B cell (primary cell): Measurements from ENCODE around the gene TLR3. TPM values are rescaled to one million over a fixed set of nuclear protein-coding genes. Genes with fewer than 3 reads are reported as not detected.

Source experiments
- ATAC-seq: fragments of 200-7000 bp; cut with Tn5 transposase; one replicate; pipeline ENCODE4 v1.10.0; 2021; ENCODE audit warnings: low read depth, mild to moderate bottlenecking, moderate number of reproducible peaks, moderate library complexity
- CTCF ChIA-PET: fragments of 350-600 bp; sonication (Branson Sonifier 250); formaldehyde crosslinking; loops from one replicate; lab custom pipeline; 2021; ENCODE audit warnings: antibody characterized with exemption, inconsistent platforms; lab: Charles Lee
- POLR2A ChIA-PET: fragments of 350-600 bp; sonication (Branson Sonifier 250); formaldehyde crosslinking; loops from one replicate; lab custom pipeline; 2021; ENCODE audit warnings: antibody characterized with exemption; lab: Charles Lee
- DNase-seq: peaks from one replicate; pipeline ENCODE4 v3.0.0; 2013
- H2AFZ ChIP-seq: 2 replicates; pipeline ENCODE4 v1.6.1; 2012; ENCODE audit warnings: mild to moderate bottlenecking, low read depth, low read length; ENCODE audit not compliant: insufficient read depth, poor library complexity, severe bottlenecking
- H3K27ac ChIP-seq, 2 donors: 1 replicate in 1 of 2; 2 replicates in 1 of 2; pipeline ENCODE4 v1.5.1; 2012 to 2013; ENCODE audit warnings: low read length in 2 of 2, mild to moderate bottlenecking in 2 of 2, moderate library complexity in 1 of 2
- H3K27me3 ChIP-seq, 4 experiments: fragments of 200-600 bp in 1 of 4; sonication (generic) in 1 of 4; replicated peaks in 1 of 4; 1 replicate in 2 of 4; 2 replicates in 2 of 4; pipeline versions ENCODE4 v1.6.1 to v1.7.0; 2013 to 2016; ENCODE audit warnings: low read length in 3 of 4, mild to moderate bottlenecking in 2 of 4, mixed read lengths in 1 of 4, moderate library complexity in 1 of 4; ENCODE audit not compliant: insufficient read depth in 4 of 4, control insufficient read depth in 3 of 4; ENCODE audit errors: control extremely low read depth in 1 of 4
- H3K36me3 ChIP-seq, 2 experiments: replicated peaks in 1 of 2; 1 replicate in 1 of 2; 2 replicates in 1 of 2; pipeline versions ENCODE4 v1.6.1 to v1.7.1; 2013; ENCODE audit warnings: low read length in 1 of 2; ENCODE audit not compliant: insufficient read depth in 2 of 2, control insufficient read depth in 1 of 2; ENCODE audit errors: control extremely low read depth in 1 of 2, extremely low read depth in 1 of 2
- H3K4me1 ChIP-seq, 2 donors: fragments of 200-600 bp in 1 of 2; sonication (generic) in 1 of 2; 1 replicate in 1 of 2; 2 replicates in 1 of 2; pipeline versions ENCODE4 v1.5.1 to v1.6.1; 2013 to 2017; ENCODE audit warnings: low read length in 2 of 2; ENCODE audit not compliant: control insufficient read depth in 2 of 2, insufficient read depth in 2 of 2
- H3K4me2 ChIP-seq: replicated peaks from 2 replicates; pipeline ENCODE3; 2012; ENCODE audit warnings: mild to moderate bottlenecking, low read depth, low read length; ENCODE audit not compliant: poor library complexity, severe bottlenecking
- H3K4me3 ChIP-seq, 5 experiments: fragments of 200-600 bp in 1 of 5; sonication (generic) in 1 of 5; 1 replicate in 3 of 5; 2 replicates in 2 of 5; pipeline versions ENCODE4 v1.5.1 to v1.7.0; 2011 to 2016; ENCODE audit warnings: low read length in 4 of 5, mild to moderate bottlenecking in 4 of 5, low read depth in 2 of 5, control low read depth in 1 of 5, moderate library complexity in 1 of 5; ENCODE audit not compliant: insufficient read depth in 1 of 5; ENCODE audit errors: control extremely low read depth in 1 of 5, extremely low read depth in 1 of 5
- H3K79me2 ChIP-seq: fragments of 200-600 bp; sonication (generic); one replicate; pipeline ENCODE4 v1.6.0; 2016; ENCODE audit warnings: low read length; ENCODE audit not compliant: control insufficient read depth, insufficient read depth
- H3K9ac ChIP-seq: fragments of 200-600 bp; sonication (generic); 2 replicates; pipeline ENCODE4 v1.6.1; 2017; ENCODE audit warnings: mild to moderate bottlenecking, low read length, moderate library complexity
- H3K9me3 ChIP-seq, 3 donors: one replicate each; pipeline versions ENCODE4 v1.6.1 to v1.7.1; 2013; ENCODE audit warnings: low read length in 2 of 3; ENCODE audit not compliant: control insufficient read depth in 2 of 3, insufficient read depth in 1 of 3; ENCODE audit errors: control extremely low read depth in 1 of 3
- H4K20me1 ChIP-seq: 2 replicates; pipeline ENCODE4 v1.6.0; 2012; ENCODE audit warnings: mild to moderate bottlenecking, low read length; ENCODE audit not compliant: insufficient read depth, control insufficient read depth, poor library complexity, severe bottlenecking
- H3K27ac Mint-ChIP-seq: one replicate; pipeline ENCODE4 v1.8.0; 2021; ENCODE audit warnings: mixed read lengths
- H3K27me3 Mint-ChIP-seq: one replicate; pipeline ENCODE4 v1.8.0; 2021; ENCODE audit warnings: mixed read lengths
- H3K4me1 Mint-ChIP-seq: one replicate; pipeline ENCODE4 v1.8.0; 2021; ENCODE audit warnings: mixed read lengths
- H3K4me3 Mint-ChIP-seq: one replicate; pipeline ENCODE4 v1.8.0; 2021; ENCODE audit warnings: mixed read lengths
- H3K9me3 Mint-ChIP-seq: one replicate; pipeline ENCODE4 v1.8.0; 2022; ENCODE audit warnings: mixed read lengths; ENCODE audit not compliant: insufficient read depth
- EZH2 ChIP-seq: IDR thresholded peaks from 2 replicates; pipeline ENCODE4 v1.6.1; 2012; ENCODE audit warnings: borderline replicate concordance, low read depth, mild to moderate bottlenecking, moderate library complexity, low read length; ENCODE audit not compliant: insufficient read depth, poor library complexity, severe bottlenecking
- WGBS: methylation state at CpG from one replicate; pipeline ENCODE4 v1.1.5; 2013; ENCODE audit warnings: missing lambda C conversion rate; ENCODE audit not compliant: insufficient coverage; 5-methylcytosine and 5-hydroxymethylcytosine counted together
- intact Hi-C: fragments of 100-400 bp; cut with micrococcal nuclease; formaldehyde crosslinking; loops from one replicate; pipeline ENCODE4 v1.10.0; 2022
- polyA plus RNA-seq: library from polyadenylated mRNA; depleted of rRNA; stranded (reverse); fragments of >200 nt; gene quantifications from 2 replicates; pipeline ENCODE4 v1.2.3, GENCODE V29; 2012
- total RNA-seq, 2 donors: library from RNA; stranded (reverse); fragments of 120-200 nt in 1 of 2; gene quantifications; 1 replicate in 1 of 2; 2 replicates in 1 of 2; pipeline versions ENCODE4 v1.2.3 to v1.2.4, GENCODE V29; 2013 to 2022
- TF ChIP-seq, protein P1 (sequence below): fragments of 200-600 bp; IDR thresholded peaks from one replicate; pipeline ENCODE4 v1.8.0; 2022; ENCODE audit warnings: antibody characterized with exemption, mild to moderate bottlenecking

TLR3 gene
- total and polyA plus RNA-seq, 2 donors (not counting 1 experiment from before 2014, with no cell fraction given), result not detected

DNA sequence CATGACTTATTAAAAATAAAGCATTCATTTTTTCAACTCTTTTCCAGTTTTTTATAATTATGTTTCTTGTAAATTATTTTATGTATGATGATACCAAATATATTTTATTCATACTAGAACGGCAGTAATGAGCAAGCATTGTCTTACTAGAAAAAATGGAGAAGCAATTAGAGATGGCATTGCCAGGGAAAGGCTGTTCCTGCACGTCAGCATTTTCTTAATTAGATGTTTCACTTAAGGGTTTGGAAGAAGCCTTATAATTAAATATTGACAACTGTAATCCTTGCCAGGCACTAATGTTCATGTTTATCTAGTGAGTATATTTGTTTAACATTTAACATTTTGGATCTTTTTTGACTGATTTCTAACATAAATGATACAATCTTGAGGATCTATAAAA lies 52.1 kb downstream of the TLR3 start:
- no peak overlapping the region for H3K27ac Mint-ChIP-seq
- POLR2A ChIA-PET, result no interaction called here
- H3K9me3 Mint-ChIP-seq, result peaks cover 1% of the 10 kb centered on the region
- Histone ChIP-seq H3K4me2 (no peak overlapping the region), H3K4me1 (no peaks in the 10 kb centered on the region), H3K36me3 (no peaks in the 10 kb centered on the region), H3K4me3 (no peak overlapping the region), H4K20me1 (no peaks in the 10 kb centered on the region), H3K27ac (no peak overlapping the region), H3K9me3 (peaks cover 0 to 3% (median 1%) of the 10 kb centered on the region in 3 donors), H2AFZ (no peak overlapping the region), H3K79me2 (no peaks in the 10 kb centered on the region), H3K9ac (no peak overlapping the region), H3K27me3 (peaks cover 0 to 5% (median 4%) of the 10 kb centered on the region in 4 experiments)
- no peaks in the 10 kb centered on the region for H3K4me1 Mint-ChIP-seq
- TF ChIP-seq, protein P1, sequence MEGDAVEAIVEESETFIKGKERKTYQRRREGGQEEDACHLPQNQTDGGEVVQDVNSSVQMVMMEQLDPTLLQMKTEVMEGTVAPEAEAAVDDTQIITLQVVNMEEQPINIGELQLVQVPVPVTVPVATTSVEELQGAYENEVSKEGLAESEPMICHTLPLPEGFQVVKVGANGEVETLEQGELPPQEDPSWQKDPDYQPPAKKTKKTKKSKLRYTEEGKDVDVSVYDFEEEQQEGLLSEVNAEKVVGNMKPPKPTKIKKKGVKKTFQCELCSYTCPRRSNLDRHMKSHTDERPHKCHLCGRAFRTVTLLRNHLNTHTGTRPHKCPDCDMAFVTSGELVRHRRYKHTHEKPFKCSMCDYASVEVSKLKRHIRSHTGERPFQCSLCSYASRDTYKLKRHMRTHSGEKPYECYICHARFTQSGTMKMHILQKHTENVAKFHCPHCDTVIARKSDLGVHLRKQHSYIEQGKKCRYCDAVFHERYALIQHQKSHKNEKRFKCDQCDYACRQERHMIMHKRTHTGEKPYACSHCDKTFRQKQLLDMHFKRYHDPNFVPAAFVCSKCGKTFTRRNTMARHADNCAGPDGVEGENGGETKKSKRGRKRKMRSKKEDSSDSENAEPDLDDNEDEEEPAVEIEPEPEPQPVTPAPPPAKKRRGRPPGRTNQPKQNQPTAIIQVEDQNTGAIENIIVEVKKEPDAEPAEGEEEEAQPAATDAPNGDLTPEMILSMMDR, result no peak
- TF ChIP-seq EZH2, result no peak
- ATAC-seq, result no peak
- CTCF ChIA-PET, result no interaction called here
- no peak for DNase-seq
- intact Hi-C loops, result no loop called here
- no CpG with 5 or more reads among the region's 2 CpGs for WGBS
- no peak overlapping the region for H3K4me3 Mint-ChIP-seq
- H3K27me3 Mint-ChIP-seq, result peaks cover 40% of the 10 kb centered on the region

- no peak overlapping the region for H3K27ac ChIP-seq
- H3K79me2 ChIP-seq, result no peaks in the 10 kb centered on the region
- no peaks in the 10 kb centered on the region for H3K4me1 ChIP-seq
- ChIA-PET CTCF (no interaction called here), POLR2A (no interaction called here)
- H3K9ac ChIP-seq, result no peak overlapping the region
- H3K27me3 Mint-ChIP-seq, result peaks cover 19% of the 10 kb centered on the region
- peaks cover 0 to 3% (median 0%) of the 10 kb centered on the region in 3 donors for H3K9me3 ChIP-seq
- no peak overlapping the region for H2AFZ ChIP-seq
- no peak for TF ChIP-seq EZH2
- TF ChIP-seq, protein P1, result no peak
- no peak overlapping the region for H3K4me3 ChIP-seq
- H3K27me3 ChIP-seq, result peaks cover 0 to 5% (median 2%) of the 10 kb centered on the region in 4 experiments
- no peak for ATAC-seq
- no peaks in the 10 kb centered on the region for H3K4me1 Mint-ChIP-seq
- no peak overlapping the region for H3K27ac Mint-ChIP-seq
- no peak overlapping the region for H3K4me2 ChIP-seq
- no peaks in the 10 kb centered on the region for H4K20me1 ChIP-seq
- no peaks in the 10 kb centered on the region for H3K36me3 ChIP-seq
- peaks cover 2% of the 10 kb centered on the region for H3K9me3 Mint-ChIP-seq
- WGBS, result 92% methylated on average over 2 of the region's 3 CpGs
- H3K4me3 Mint-ChIP-seq, result no peak overlapping the region
- no peak for DNase-seq
- intact Hi-C loops, result no loop called here
Measured at GRCh38 chr4:186128842-186129241, 59.9 kb downstream of the TLR3 start.
